GM18526 (cell line): ENCODE measurements around the gene ANKS1B.

Experiments used
- POLR2A ChIP-seq: IDR thresholded peaks from 3 replicates; pipeline ENCODE4 v1.6.1; 2011; ENCODE audit not compliant: insufficient read length; ENCODE audit errors: extremely low read depth

ANKS1B gene

DNA sequence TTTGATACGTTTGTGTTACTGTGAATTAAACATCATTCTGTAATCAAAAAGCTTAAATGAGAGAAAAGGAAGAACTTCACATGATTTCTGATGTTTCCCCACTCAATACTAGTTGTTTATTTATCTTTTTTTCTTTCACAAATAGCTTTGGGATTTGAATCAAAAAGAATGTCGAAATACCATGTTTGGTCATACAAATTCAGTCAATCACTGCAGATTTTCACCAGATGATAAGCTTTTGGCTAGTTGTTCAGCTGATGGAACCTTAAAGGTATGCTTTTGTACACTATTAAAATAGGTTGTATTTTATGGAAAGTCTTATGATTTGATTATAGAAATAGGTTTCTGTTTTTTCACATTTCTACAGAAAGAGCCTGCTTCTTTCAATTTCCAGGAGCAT lies 1298.1 kb downstream of the ANKS1B start:
- no peak for TF ChIP-seq POLR2A
